Measurements from ENCODE around the gene AURKAIP1. TPM values are rescaled to one million over a fixed set of nuclear protein-coding genes. Genes with fewer than 3 reads are reported as not detected.

Gene AURKAIP1
- total RNA-seq, 1 donor from 2014 or later = 130 TPM

DNA sequence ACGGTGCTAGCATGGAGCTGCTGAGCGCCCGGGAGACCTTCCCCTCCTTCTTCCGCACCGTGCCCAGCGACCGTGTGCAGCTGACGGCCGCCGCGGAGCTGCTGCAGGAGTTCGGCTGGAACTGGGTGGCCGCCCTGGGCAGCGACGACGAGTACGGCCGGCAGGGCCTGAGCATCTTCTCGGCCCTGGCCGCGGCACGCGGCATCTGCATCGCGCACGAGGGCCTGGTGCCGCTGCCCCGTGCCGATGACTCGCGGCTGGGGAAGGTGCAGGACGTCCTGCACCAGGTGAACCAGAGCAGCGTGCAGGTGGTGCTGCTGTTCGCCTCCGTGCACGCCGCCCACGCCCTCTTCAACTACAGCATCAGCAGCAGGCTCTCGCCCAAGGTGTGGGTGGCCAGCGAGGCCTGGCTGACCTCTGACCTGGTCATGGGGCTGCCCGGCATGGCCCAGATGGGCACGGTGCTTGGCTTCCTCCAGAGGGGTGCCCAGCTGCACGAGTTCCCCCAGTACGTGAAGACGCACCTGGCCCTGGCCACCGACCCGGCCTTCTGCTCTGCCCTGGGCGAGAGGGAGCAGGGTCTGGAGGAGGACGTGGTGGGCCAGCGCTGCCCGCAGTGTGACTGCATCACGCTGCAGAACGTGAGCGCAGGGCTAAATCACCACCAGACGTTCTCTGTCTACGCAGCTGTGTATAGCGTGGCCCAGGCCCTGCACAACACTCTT lies 42.8 kb downstream of the AURKAIP1 start:
- Mint-ChIP-seq H3K4me1 (ENCODE audit: low read depth, unreplicated experiment) (peaks cover 5% of the 10 kb centered on the region), H3K9me3 (ENCODE audit: unreplicated experiment) (peaks cover 15% of the 10 kb centered on the region)

DNA sequence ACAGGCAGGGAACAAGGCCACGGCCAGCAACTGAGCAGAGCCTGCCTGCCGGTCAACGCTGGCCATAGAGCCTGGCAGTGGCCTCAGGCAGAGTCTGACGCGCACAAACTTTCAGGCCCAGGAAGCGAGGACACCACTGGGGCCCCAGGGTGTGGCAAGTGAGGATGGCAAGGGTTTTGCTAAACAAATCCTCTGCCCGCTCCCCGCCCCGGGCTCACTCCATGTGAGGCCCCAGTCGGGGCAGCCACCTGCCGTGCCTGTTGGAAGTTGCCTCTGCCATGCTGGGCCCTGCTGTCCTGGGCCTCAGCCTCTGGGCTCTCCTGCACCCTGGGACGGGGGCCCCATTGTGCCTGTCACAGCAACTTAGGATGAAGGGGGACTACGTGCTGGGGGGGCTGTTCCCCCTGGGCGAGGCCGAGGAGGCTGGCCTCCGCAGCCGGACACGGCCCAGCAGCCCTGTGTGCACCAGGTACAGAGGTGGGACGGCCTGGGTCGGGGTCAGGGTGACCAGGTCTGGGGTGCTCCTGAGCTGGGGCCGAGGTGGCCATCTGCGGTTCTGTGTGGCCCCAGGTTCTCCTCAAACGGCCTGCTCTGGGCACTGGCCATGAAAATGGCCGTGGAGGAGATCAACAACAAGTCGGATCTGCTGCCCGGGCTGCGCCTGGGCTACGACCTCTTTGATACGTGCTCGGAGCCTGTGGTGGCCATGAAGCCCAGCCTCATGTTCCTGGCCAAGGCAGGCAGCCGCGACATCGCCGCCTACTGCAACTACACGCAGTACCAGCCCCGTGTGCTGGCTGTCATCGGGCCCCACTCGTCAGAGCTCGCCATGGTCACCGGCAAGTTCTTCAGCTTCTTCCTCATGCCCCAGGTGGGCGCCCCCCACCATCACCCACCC lies 43.7 kb downstream of the AURKAIP1 start, which contains the start of gene TAS1R3:
TAS1R3 (plus strand) TSS at position 213 of the 898 bp plus-strand sequence; CDS start at position 279, 66 bp downstream.
- Mint-ChIP-seq H3K4me1 (ENCODE audit: low read depth, unreplicated experiment) (peaks cover 5% of the 10 kb centered on the region), H3K27ac (ENCODE audit: unreplicated experiment) (peak within 1 kb of the TSS; percentile 85), H3K9me3 (ENCODE audit: unreplicated experiment) (peaks cover 15% of the 10 kb centered on the region), H3K27me3 (ENCODE audit: unreplicated experiment) (peaks cover 10% of the 10 kb centered on the region), H3K36me3 (ENCODE audit: unreplicated experiment) (no peaks in the 10 kb centered on the region), H3K4me3 (ENCODE audit: unreplicated experiment) (no peak within 1 kb of the TSS)
- TF ChIP-seq, protein P1, sequence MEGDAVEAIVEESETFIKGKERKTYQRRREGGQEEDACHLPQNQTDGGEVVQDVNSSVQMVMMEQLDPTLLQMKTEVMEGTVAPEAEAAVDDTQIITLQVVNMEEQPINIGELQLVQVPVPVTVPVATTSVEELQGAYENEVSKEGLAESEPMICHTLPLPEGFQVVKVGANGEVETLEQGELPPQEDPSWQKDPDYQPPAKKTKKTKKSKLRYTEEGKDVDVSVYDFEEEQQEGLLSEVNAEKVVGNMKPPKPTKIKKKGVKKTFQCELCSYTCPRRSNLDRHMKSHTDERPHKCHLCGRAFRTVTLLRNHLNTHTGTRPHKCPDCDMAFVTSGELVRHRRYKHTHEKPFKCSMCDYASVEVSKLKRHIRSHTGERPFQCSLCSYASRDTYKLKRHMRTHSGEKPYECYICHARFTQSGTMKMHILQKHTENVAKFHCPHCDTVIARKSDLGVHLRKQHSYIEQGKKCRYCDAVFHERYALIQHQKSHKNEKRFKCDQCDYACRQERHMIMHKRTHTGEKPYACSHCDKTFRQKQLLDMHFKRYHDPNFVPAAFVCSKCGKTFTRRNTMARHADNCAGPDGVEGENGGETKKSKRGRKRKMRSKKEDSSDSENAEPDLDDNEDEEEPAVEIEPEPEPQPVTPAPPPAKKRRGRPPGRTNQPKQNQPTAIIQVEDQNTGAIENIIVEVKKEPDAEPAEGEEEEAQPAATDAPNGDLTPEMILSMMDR (IDR thresholded peaks at IDR 0.05; ENCODE audit: partially characterized antibody, unreplicated experiment) = no peak
- no peak for DNase-seq

More for the DNA sequence above, 42.8 kb downstream of the AURKAIP1 start:
- no peak for DNase-seq
- no peaks in the 10 kb centered on the region for H3K36me3 Mint-ChIP-seq (ENCODE audit: unreplicated experiment)
- H3K4me3 Mint-ChIP-seq (ENCODE audit: unreplicated experiment) = no peak overlapping the region
- peaks cover 10% of the 10 kb centered on the region for H3K27me3 Mint-ChIP-seq (ENCODE audit: unreplicated experiment)
- H3K27ac Mint-ChIP-seq (ENCODE audit: unreplicated experiment) = no peak overlapping the region
- TF ChIP-seq, protein P1 (IDR thresholded peaks at IDR 0.05; ENCODE audit: partially characterized antibody, unreplicated experiment) = no peak

DNA sequence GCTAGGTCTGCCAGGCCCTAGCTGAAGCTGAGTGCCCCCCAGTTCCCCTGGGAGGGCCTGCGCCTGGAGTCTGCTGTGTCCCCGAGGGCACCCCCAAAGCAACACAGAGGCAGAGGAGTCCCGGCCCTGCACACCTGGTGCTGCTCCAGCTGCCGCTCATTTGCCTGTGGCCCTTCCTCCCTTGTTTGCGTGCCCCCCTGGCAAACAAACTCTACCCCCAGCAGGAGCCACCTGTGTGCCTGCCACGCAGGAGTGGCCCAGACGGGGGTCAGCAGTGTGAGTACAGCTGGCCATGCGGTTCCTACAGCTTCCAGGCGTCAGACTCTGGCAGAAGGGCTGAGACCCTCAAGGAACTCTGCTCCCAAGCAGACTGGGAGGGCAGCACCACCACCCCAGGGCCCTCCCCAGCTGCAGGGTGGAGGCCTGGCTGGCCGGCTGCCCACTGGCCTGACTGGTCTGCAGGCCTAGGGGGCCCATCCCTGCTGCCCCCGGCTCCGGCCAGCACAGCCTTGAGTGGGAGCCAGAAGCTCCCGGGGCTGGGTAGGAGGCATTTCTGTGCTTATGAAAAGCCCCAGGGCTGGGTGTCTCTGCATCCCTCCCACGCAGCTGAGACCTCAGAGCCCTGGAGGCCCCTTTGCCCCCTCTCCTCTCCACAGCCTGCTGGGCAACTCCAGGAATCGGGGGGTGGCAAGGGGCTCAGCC lies 44.5 kb downstream of the AURKAIP1 start:
- H3K27ac Mint-ChIP-seq (ENCODE audit: unreplicated experiment) = no peak overlapping the region
- H3K9me3 Mint-ChIP-seq (ENCODE audit: unreplicated experiment) = peaks cover 15% of the 10 kb centered on the region
- peaks cover 5% of the 10 kb centered on the region for H3K4me1 Mint-ChIP-seq (ENCODE audit: low read depth, unreplicated experiment)
- TF ChIP-seq, protein P1 (IDR thresholded peaks at IDR 0.05; ENCODE audit: partially characterized antibody, unreplicated experiment) = no peak
- H3K36me3 Mint-ChIP-seq (ENCODE audit: unreplicated experiment) = no peaks in the 10 kb centered on the region
- DNase-seq = no peak
- H3K4me3 Mint-ChIP-seq (ENCODE audit: unreplicated experiment) = no peak overlapping the region
- peaks cover 12% of the 10 kb centered on the region for H3K27me3 Mint-ChIP-seq (ENCODE audit: unreplicated experiment)

DNA sequence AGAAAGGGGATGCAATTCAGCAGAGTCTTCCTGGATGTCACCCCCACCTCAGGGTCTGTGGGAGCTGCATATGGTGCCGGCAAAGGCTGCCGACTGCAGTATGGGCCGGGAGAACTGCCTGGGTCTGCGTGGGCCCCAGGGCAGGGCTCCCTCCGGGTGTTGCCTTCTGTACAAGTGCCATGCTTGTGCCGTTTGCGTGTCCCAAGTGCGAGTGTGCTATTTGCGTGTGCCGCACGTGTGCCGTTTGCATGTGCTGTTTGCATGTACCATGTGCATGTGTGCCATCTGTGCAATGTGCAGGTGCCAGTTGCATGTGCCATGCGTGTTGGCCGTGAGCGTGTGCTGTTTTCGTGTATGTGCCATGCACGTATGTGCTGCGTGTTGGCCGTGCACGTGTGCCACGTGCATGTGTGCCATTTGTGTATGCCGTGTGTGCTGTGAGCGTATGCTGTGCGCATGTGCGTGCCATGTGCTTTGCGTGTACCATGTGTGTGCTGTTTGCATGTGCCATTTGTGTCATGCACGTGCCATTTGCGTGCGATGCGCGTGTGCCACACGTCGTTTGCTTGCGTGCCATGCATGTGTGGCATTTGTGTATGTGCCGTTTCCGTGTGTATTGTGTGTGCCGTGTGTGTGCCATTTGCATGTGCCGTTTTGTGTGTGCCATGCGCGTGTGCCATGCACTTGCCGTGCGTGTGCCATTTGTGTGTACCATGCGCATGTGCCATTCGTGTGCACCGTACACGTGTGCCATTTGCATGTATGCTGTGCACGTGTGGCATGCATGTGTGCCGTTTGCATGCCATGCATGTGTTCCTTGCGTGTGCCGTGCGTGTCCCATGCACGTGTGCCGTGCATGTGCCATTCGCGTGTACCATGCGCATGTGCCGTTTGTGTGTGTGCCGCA lies 45.5 kb downstream of the AURKAIP1 start:
- peak overlapping the region; percentile 73 for H3K4me3 Mint-ChIP-seq (ENCODE audit: unreplicated experiment)
- H3K27ac Mint-ChIP-seq (ENCODE audit: unreplicated experiment) = peak overlapping the region; percentile 85

More for the DNA sequence above, 45.5 kb downstream of the AURKAIP1 start:
- H3K36me3 Mint-ChIP-seq (ENCODE audit: unreplicated experiment) = no peaks in the 10 kb centered on the region
- H3K27me3 Mint-ChIP-seq (ENCODE audit: unreplicated experiment) = peaks cover 12% of the 10 kb centered on the region
- TF ChIP-seq, protein P1 (IDR thresholded peaks at IDR 0.05; ENCODE audit: partially characterized antibody, unreplicated experiment) = no peak
- peaks cover 5% of the 10 kb centered on the region for H3K4me1 Mint-ChIP-seq (ENCODE audit: low read depth, unreplicated experiment)
- no peak for DNase-seq
- peaks cover 15% of the 10 kb centered on the region for H3K9me3 Mint-ChIP-seq (ENCODE audit: unreplicated experiment)

All from glutamatergic neuron (in vitro differentiated cells).